Loucy (cell line): Measurements from ENCODE around the gene OR2AE1.
"Not testable (repeated sequence)": the region's sequence is repeated elsewhere in the genome, so short reads cannot be mapped to it uniquely, and the experiment has no call there.

Experiments used
- H2AFZ ChIP-seq: fragments of 200-600 bp; sonication (generic); 2 replicates; pipeline ENCODE4 v1.6.0; 2016; ENCODE audit warnings: antibody characterized with exemption, mild to moderate bottlenecking, low read length, moderate library complexity
- H3F3A ChIP-seq: fragments of 200-600 bp; 2 replicates; pipeline ENCODE4 v1.6.0; 2016; ENCODE audit warnings: antibody characterized with exemption, low read depth, mild to moderate bottlenecking
- H3K27me3 ChIP-seq: fragments of 200-600 bp; sonication (generic); 2 replicates; pipeline ENCODE4 v1.6.1; 2014; ENCODE audit warnings: low read length, mild to moderate bottlenecking; ENCODE audit not compliant: insufficient read depth, poor library complexity, severe bottlenecking
- H3K36me3 ChIP-seq: fragments of 200-600 bp; sonication (generic); 2 replicates; pipeline ENCODE4 v1.6.1; 2016; ENCODE audit warnings: low read length; ENCODE audit not compliant: insufficient read depth
- H3K4me1 ChIP-seq: fragments of 200-600 bp; sonication (generic); 2 replicates; pipeline ENCODE4 v1.5.1; 2014; ENCODE audit warnings: low read length, mild to moderate bottlenecking; ENCODE audit not compliant: insufficient read depth, poor library complexity, severe bottlenecking
- H3K4me2 ChIP-seq: fragments of 200-600 bp; sonication (generic); 2 replicates; pipeline ENCODE4 v1.6.0; 2014; ENCODE audit warnings: antibody characterized with exemption, low read length, low read depth, mild to moderate bottlenecking; ENCODE audit not compliant: poor library complexity, severe bottlenecking
- H3K4me3 ChIP-seq: fragments of 200-600 bp; sonication (generic); 2 replicates; pipeline ENCODE4 v1.5.1; 2014; ENCODE audit warnings: low read length, mild to moderate bottlenecking, mixed read lengths; ENCODE audit not compliant: poor library complexity, severe bottlenecking
- H3K79me2 ChIP-seq: fragments of 200-600 bp; sonication (generic); 2 replicates; pipeline ENCODE4 v1.6.1; 2014; ENCODE audit warnings: low read length; ENCODE audit not compliant: insufficient read depth
- H3K9ac ChIP-seq: fragments of 200-600 bp; sonication (generic); 2 replicates; pipeline ENCODE4 v1.6.0; 2014; ENCODE audit warnings: mild to moderate bottlenecking, low read depth, low read length, moderate library complexity; ENCODE audit not compliant: poor library complexity, severe bottlenecking
- H3K9me2 ChIP-seq: fragments of 200-600 bp; sonication (generic); replicated peaks from 2 replicates; pipeline ENCODE4 v1.6.1; 2016; ENCODE audit warnings: low read depth, low read length, mixed read lengths
- H3K9me3 ChIP-seq: fragments of 200-600 bp; sonication (generic); 2 replicates; pipeline ENCODE4 v1.6.1; 2014; ENCODE audit warnings: mild to moderate bottlenecking, antibody characterized with exemption, low read length, low read depth; ENCODE audit not compliant: insufficient read depth
- H4K20me1 ChIP-seq: fragments of 200-600 bp; sonication (generic); 2 replicates; pipeline ENCODE4 v1.6.0; 2014; ENCODE audit warnings: antibody characterized with exemption, low read length, mild to moderate bottlenecking; ENCODE audit not compliant: insufficient read depth, poor library complexity, severe bottlenecking
- EZH2phosphoT487 ChIP-seq: fragments of 200-600 bp; IDR thresholded peaks from 2 replicates; pipeline ENCODE4 v1.6.1; 2018; ENCODE audit warnings: antibody characterized with exemption, mild to moderate bottlenecking, moderate library complexity, borderline replicate concordance
- TF ChIP-seq, protein P1 (sequence below): fragments of 200-600 bp; sonication (generic); conservative IDR thresholded peaks from 2 replicates; pipeline ENCODE4 v1.5.1; 2014; ENCODE audit warnings: mild to moderate bottlenecking, antibody characterized with exemption, low read length

OR2AE1 gene

DNA sequence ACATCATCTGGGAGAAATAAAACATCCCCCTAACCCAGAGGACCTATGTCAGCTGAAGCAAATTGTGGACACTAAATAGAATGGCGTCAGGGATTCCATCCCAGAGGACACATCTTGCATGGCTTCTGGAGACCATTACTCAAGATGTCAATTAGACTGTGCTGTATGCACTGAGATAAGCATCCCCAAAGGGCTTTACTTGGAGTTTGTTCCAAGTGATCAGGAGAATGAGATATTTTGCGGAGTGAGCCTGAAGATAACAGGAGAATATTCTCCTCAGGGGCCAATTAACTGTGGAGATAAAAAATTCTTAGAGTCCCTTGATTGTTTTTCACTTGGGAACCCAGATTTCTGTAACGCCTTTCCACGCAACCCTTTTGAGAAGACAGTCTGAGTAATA is 4.5 kb upstream of the OR2AE1 start:
- no peak for TF ChIP-seq EZH2phosphoT487
- TF ChIP-seq, protein P1, sequence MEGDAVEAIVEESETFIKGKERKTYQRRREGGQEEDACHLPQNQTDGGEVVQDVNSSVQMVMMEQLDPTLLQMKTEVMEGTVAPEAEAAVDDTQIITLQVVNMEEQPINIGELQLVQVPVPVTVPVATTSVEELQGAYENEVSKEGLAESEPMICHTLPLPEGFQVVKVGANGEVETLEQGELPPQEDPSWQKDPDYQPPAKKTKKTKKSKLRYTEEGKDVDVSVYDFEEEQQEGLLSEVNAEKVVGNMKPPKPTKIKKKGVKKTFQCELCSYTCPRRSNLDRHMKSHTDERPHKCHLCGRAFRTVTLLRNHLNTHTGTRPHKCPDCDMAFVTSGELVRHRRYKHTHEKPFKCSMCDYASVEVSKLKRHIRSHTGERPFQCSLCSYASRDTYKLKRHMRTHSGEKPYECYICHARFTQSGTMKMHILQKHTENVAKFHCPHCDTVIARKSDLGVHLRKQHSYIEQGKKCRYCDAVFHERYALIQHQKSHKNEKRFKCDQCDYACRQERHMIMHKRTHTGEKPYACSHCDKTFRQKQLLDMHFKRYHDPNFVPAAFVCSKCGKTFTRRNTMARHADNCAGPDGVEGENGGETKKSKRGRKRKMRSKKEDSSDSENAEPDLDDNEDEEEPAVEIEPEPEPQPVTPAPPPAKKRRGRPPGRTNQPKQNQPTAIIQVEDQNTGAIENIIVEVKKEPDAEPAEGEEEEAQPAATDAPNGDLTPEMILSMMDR: no peak
- H3K4me1 ChIP-seq: no peaks in the 10 kb centered on the region
- no peak overlapping the region for H2AFZ ChIP-seq
- H3K4me3 ChIP-seq: no peak overlapping the region
- H3K27me3 ChIP-seq: no peaks in the 10 kb centered on the region
- no peaks in the 10 kb centered on the region for H3K36me3 ChIP-seq
- no peaks in the 10 kb centered on the region for H3F3A ChIP-seq
- H3K9me3 ChIP-seq: no peaks in the 10 kb centered on the region
- no peak overlapping the region for H3K4me2 ChIP-seq
- no peak overlapping the region for H3K9ac ChIP-seq
- H4K20me1 ChIP-seq: no peaks in the 10 kb centered on the region
- H3K79me2 ChIP-seq: no peaks in the 10 kb centered on the region
- no peaks in the 10 kb centered on the region for H3K9me2 ChIP-seq

DNA sequence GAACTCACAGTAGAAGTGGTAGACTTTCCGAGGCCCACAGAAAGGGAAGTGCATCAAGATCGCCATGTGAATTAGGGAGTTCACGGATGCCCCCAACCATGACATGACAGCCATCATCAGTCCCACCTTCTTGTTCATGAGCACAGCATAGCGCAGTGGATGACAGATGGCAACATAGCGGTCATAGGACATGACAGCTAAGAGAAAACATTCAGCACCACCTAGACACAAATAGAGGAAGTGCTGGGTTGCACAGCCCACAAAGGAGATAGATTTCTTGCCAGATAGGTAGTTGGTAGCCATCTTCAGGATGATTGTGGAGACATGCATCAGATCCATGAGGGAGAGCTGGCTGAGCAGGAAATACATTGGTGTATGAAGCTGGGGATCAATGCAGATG is 342 bp downstream of the OR2AE1 start:
- Histone ChIP-seq H3K9me3 (no peaks in the 10 kb centered on the region), H3K4me1 (no peaks in the 10 kb centered on the region), H3F3A (no peaks in the 10 kb centered on the region), H2AFZ (no peak overlapping the region), H3K4me2 (no peak overlapping the region), H3K36me3 (no peaks in the 10 kb centered on the region), H4K20me1 (no peaks in the 10 kb centered on the region), H3K9ac (no peak overlapping the region), H3K27me3 (no peaks in the 10 kb centered on the region), H3K79me2 (no peaks in the 10 kb centered on the region), H3K4me3 (no peak overlapping the region), H3K9me2 (no peaks in the 10 kb centered on the region)
- TF ChIP-seq, protein P1: peak; percentile 26; the same call in 1 of the 2 replicates
- TF ChIP-seq EZH2phosphoT487: no peak

DNA sequence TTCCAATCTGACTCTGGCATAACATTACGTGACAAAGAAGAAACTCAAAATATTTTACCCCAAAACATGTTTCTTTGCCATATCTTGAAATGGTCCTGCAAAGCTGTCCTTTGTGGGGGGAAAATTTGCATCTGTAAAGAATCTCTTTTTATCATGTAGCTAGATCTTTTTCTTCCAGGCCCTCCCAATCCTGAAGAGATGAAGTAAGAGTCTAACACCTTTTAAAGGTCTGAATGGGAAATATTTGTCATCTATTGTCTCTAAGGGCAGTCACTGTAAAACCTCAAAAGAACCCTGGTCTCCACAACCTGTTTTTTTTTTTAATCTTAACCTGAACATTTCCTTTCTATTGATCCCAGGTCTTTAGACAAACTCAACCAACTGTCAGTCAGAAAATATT is 8.6 kb downstream of the OR2AE1 start:
- H4K20me1 ChIP-seq: no peaks in the 10 kb centered on the region
- H3K4me3 ChIP-seq: no peak overlapping the region
- peaks cover 4% of the 10 kb centered on the region; the same call in 1 of the 2 replicates for H3K9me3 ChIP-seq
- H3K36me3 ChIP-seq: no peaks in the 10 kb centered on the region
- no peak overlapping the region for H2AFZ ChIP-seq
- no peaks in the 10 kb centered on the region for H3K9me2 ChIP-seq
- no peaks in the 10 kb centered on the region for H3K27me3 ChIP-seq
- no peak overlapping the region for H3K4me2 ChIP-seq
- no peaks in the 10 kb centered on the region for H3K4me1 ChIP-seq
- no peak for TF ChIP-seq EZH2phosphoT487
- TF ChIP-seq, protein P1: no peak
- H3F3A ChIP-seq: no peaks in the 10 kb centered on the region
- H3K9ac ChIP-seq: no peak overlapping the region
- H3K79me2 ChIP-seq: no peaks in the 10 kb centered on the region

DNA sequence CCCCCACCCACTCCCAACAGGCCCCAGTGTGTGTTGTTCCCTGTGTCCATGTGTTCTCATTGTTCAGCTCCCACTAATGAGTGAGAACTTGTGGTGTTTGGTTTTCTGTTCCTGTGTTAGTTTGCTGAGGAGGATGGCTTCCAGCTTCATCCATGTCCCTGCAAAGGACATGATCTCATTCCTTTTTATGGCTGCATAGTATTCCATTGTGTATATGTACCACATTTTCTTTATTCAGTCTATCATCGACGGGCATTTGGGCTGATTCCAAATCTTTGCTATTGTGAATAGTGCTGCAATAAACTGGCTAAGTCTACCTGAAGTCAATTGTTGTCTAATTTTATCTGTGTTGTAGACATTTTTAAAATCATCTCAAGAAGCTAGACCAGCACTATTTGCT is 9.4 kb downstream of the OR2AE1 start:
- H2AFZ ChIP-seq, H3K36me3 ChIP-seq, H3K4me2 ChIP-seq, H3K27me3 ChIP-seq, H3K9me2 ChIP-seq, H3F3A ChIP-seq, H3K9ac ChIP-seq, H3K9me3 ChIP-seq, H3K4me3 ChIP-seq, H3K4me1 ChIP-seq, H4K20me1 ChIP-seq, H3K79me2 ChIP-seq: not testable (repeated sequence)
